SJSA1 (cell line): ENCODE results near the gene GNAI1. TPM values are rescaled to one million over a fixed set of nuclear protein-coding genes. Genes with fewer than 3 reads are reported as not detected.
"Not testable (repeated sequence)": the region's sequence is repeated elsewhere in the genome, so short reads cannot be mapped to it uniquely, and the experiment has no call there.

Experiments used
- DNase-seq, 2 experiments: peaks; one replicate each; pipeline ENCODE4 v3.0.0-alpha.2; 2015 to 2020; ENCODE audit warnings: low spot score in 2 of 2, low read depth in 1 of 2
- H3K27ac ChIP-seq: fragments of 250-450 bp; sonication (Bioruptor Pico); 2 replicates; pipeline ENCODE4 v1.5.1; 2020; ENCODE audit warnings: mild to moderate bottlenecking, moderate library complexity
- H3K27me3 ChIP-seq: fragments of 250-450 bp; sonication (Bioruptor Pico); replicated peaks from 2 replicates; pipeline ENCODE4 v1.5.1; 2020; ENCODE audit warnings: mild to moderate bottlenecking, moderate library complexity
- H3K36me3 ChIP-seq: fragments of 250-450 bp; sonication (Bioruptor Pico); 2 replicates; pipeline ENCODE4 v1.5.1; 2020; ENCODE audit warnings: mild to moderate bottlenecking
- H3K4me1 ChIP-seq: fragments of 250-450 bp; sonication (Bioruptor Pico); replicated peaks from 2 replicates; pipeline ENCODE4 v1.6.1; 2021; ENCODE audit warnings: mild to moderate bottlenecking
- H3K4me3 ChIP-seq: fragments of 250-450 bp; sonication (Bioruptor Pico); 2 replicates; pipeline ENCODE4 v1.5.1; 2020; ENCODE audit warnings: mild to moderate bottlenecking
- H3K9me3 ChIP-seq: fragments of 250-450 bp; sonication (Bioruptor Pico); replicated peaks from 2 replicates; pipeline ENCODE4 v1.5.1; 2020; ENCODE audit warnings: mild to moderate bottlenecking
- total RNA-seq: library from RNA; depleted of rRNA; stranded (reverse); fragments of >200 nt; shearing (Covaris generic); gene quantifications from 2 replicates; pipeline ENCODE4 v1.2.3, GENCODE V29; 2014

Gene GNAI1
- total RNA-seq, 1 experiment from 2014 or later = 79.9 TPM

DNA sequence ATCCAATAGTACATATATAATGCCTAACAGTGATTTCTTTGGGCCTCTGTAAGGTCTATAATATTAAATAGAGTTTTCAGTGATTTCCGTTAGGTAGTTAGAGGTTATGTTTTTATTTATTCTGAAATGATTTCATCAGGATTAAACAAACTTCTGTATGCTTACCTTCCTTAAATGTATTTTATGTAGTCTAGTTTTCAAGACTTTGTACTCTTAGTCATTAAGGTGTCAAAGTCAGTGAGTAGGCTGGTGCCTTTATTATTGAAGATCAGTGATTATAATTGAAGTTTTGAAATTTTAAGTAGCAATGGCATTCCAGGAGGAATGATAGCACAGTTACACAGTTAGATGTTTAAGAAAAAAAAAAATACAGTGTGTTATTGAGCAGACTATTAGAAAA lies 20.7 kb downstream of the GNAI1 start:
- Histone ChIP-seq H3K9me3 (no peaks in the 10 kb centered on the region), H3K27me3 (no peaks in the 10 kb centered on the region), H3K36me3 (peaks cover 6% of the 10 kb centered on the region), H3K4me1 (peaks cover 53% of the 10 kb centered on the region), H3K4me3 (no peak overlapping the region), H3K27ac (no peak overlapping the region)
- DNase-seq = no peak

DNA sequence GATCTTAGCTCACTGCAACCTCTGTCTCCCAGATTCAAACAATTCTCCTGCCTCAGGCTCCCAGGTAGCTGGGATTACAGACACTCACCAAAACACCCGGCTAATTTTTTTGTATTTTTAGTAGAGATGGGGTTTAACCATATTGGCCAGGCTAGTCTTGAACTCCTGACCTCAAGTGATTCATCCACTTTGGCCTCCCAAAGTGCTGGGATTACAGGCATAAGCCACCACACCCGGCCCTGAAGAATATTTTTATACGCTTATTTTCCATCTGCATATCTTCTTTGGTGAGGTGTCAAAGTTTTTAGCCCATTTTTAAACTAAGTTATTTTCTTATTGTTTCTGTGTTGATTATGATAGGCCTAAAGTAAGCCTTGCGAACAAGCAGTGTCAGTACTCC lies 23.1 kb downstream of the GNAI1 start:
- peaks cover 34% of the 10 kb centered on the region for H3K4me1 ChIP-seq
- not testable (repeated sequence) for H3K4me3 ChIP-seq, H3K27me3 ChIP-seq, H3K9me3 ChIP-seq, DNase-seq, H3K36me3 ChIP-seq, H3K27ac ChIP-seq

DNA sequence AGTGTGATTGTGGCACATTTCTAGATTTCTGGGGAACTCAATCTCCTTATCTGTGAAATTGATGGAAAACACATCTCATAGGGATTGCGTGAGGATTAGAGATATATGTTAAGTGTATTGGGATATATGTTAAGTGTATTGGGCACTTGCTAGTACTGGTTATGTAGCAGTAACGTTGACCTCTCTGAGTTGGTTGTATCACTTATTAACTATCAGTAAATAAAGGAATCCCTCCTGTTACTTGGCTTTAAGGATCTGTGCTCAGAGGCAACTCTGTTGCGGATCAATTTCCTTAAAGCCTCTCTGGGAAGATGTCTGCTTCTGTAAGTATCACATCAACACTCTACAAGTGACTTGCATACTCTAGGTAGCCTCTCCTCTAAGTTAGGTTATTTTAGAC lies 25.2 kb downstream of the GNAI1 start:
- Histone ChIP-seq H3K36me3 (peaks cover 6% of the 10 kb centered on the region), H3K27me3 (no peaks in the 10 kb centered on the region), H3K4me3 (no peak overlapping the region), H3K4me1 (peaks cover 15% of the 10 kb centered on the region), H3K9me3 (no peaks in the 10 kb centered on the region), H3K27ac (no peak overlapping the region)
- no peak for DNase-seq

GRCh38 chr7:80161466-80161865 lies 26.8 kb downstream of the GNAI1 start:
- Histone ChIP-seq H3K36me3 (peaks cover 6% of the 10 kb centered on the region), H3K27ac (no peak overlapping the region), H3K27me3 (no peaks in the 10 kb centered on the region), H3K9me3 (no peaks in the 10 kb centered on the region), H3K4me1 (peaks cover 15% of the 10 kb centered on the region), H3K4me3 (no peak overlapping the region)
- no peak for DNase-seq

DNA sequence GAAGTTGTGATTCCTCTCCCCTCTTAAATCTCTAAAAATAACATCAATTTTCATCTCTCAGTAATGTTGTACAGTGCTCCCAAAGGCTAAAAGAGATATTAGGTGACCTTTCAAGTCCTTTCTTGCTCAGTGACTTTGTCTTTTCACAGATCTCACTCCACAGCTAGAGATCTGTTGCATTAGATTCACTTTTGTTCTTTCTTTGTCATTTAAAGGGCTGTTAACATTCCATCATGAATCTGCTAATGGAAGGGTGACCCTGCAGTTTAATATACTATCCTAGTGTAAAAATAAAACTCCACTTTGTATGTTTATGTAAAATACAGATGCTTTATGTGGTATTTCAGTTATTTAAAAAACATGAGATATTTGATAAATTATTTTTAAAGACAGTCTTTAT lies 30.5 kb downstream of the GNAI1 start:
- Histone ChIP-seq H3K4me3 (no peak overlapping the region), H3K27ac (no peak overlapping the region), H3K27me3 (no peaks in the 10 kb centered on the region), H3K4me1 (no peaks in the 10 kb centered on the region), H3K36me3 (no peaks in the 10 kb centered on the region), H3K9me3 (0 out of 2 replicates have a peak, but pooled peaks cover 2% of the 10 kb centered on the region)
- DNase-seq = no peak

GRCh38 chr7:80170445-80170844 lies 35.8 kb downstream of the GNAI1 start:
- Histone ChIP-seq H3K9me3 (peaks cover 2% of the 10 kb centered on the region; the same call in 1 of the 2 replicates), H3K4me1 (no peaks in the 10 kb centered on the region), H3K27ac (no peak overlapping the region), H3K4me3 (no peak overlapping the region), H3K27me3 (no peaks in the 10 kb centered on the region), H3K36me3 (no peaks in the 10 kb centered on the region)
- DNase-seq = no peak

- Histone ChIP-seq H3K4me3 (no peak overlapping the region), H3K27me3 (no peaks in the 10 kb centered on the region), H3K9me3 (peaks cover 2% of the 10 kb centered on the region; the same call in 1 of the 2 replicates), H3K27ac (no peak overlapping the region), H3K4me1 (no peaks in the 10 kb centered on the region), H3K36me3 (no peaks in the 10 kb centered on the region; the same call in 1 of the 2 replicates)
- no peak for DNase-seq
Measured at GRCh38 chr7:80172387-80172786, 37.8 kb downstream of the GNAI1 start.

DNA sequence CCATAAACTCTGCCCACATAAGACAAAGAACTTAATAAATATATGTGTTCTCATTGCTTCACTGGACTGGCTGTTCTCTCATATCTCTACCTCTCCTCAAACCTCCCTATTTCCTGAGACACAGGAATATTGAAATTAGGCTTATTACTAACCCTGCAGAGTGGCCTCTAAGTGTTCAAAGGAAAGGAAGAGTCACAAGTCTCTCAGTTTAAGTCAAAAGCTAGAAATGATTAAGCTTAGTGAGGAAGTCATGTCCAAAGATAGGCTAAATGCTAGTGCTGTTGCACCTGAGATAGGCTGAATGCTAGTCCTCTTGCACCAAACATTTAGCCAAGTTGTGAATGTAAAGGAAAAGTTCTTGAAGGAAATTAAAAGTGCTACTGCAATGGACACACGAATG lies 41.1 kb downstream of the GNAI1 start:
- no peaks in the 10 kb centered on the region for H3K4me1 ChIP-seq
- no peak overlapping the region for H3K4me3 ChIP-seq
- H3K9me3 ChIP-seq = no peaks in the 10 kb centered on the region; the same call in 1 of the 2 replicates
- H3K27ac ChIP-seq = no peak overlapping the region
- no peaks in the 10 kb centered on the region; the same call in 1 of the 2 replicates for H3K36me3 ChIP-seq
- no peaks in the 10 kb centered on the region for H3K27me3 ChIP-seq
- no peak for DNase-seq

GRCh38 chr7:80181411-80181810 lies 46.8 kb downstream of the GNAI1 start:
- Histone ChIP-seq H3K9me3 (no peaks in the 10 kb centered on the region), H3K27ac (no peak overlapping the region), H3K4me1 (peaks cover 6% of the 10 kb centered on the region), H3K4me3 (no peak overlapping the region), H3K27me3 (no peaks in the 10 kb centered on the region), H3K36me3 (no peaks in the 10 kb centered on the region)
- DNase-seq = no peak

- Histone ChIP-seq H3K4me3 (no peak overlapping the region), H3K9me3 (no peaks in the 10 kb centered on the region), H3K36me3 (no peaks in the 10 kb centered on the region), H3K27ac (no peak overlapping the region), H3K4me1 (peaks cover 19% of the 10 kb centered on the region), H3K27me3 (no peaks in the 10 kb centered on the region)
- DNase-seq = no peak
Measured at GRCh38 chr7:80182630-80183276, 48.1 kb downstream of the GNAI1 start.

DNA sequence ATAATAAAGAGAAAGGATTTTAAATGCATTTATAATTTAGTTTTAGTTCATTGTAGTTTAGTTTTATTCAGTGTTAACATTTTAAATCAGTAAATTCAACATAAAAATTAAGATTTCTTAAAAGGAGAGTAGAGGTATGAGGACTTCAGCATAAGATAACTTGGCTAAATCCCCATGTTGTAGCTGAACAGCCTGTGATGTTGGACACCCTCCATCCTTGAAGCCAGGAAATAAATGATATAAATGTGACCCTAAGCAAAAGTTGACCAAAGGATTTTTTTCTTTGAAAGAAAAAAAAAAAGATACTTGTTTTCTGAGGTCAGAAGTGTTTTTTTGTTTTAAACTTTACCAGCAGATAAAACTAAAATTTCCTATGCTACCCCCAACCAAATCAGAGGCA lies 48.7 kb downstream of the GNAI1 start:
- Histone ChIP-seq H3K9me3 (no peaks in the 10 kb centered on the region), H3K36me3 (no peaks in the 10 kb centered on the region), H3K4me3 (no peak overlapping the region), H3K27ac (no peak overlapping the region), H3K27me3 (no peaks in the 10 kb centered on the region), H3K4me1 (peaks cover 23% of the 10 kb centered on the region)
- no peak for DNase-seq

DNA sequence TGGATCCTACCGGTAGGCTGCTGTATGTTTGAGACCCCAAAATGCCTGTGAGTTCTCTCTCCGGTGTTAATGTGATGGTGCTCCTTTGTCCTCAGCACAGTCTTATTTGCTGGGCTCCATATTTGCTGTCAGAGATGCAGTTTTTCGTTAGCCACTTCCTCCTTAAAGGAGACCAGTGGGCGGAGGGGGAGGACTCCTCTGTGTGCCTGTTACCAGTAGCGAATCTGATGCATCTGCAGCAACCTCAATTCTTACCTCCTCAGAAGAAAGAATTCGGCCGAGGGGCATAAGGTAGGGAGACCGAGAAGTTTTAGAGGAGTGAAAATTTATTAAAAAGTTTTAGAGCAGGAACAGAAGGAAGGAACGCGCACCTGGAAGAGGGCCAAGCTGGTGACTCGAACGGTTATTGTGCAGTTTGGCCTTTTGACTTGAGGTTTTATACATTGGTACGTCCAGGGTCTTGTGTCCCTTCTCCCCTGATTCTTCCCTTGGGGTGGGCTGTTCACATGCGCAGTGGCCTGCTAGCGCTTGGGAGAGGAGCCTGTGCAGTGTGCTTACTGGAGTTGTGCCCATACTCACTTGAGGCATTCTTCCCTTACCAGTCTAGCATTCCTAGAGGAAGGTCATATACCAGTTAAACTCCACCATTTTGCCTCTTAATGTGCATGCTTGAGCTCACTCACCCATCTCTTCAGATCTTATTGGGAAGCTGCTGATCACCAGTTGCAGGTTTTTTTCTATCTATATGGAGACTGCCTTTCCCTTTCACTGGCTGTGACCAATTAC lies 49.5 kb downstream of the GNAI1 start:
- no peaks in the 10 kb centered on the region for H3K9me3 ChIP-seq
- H3K36me3 ChIP-seq = 0 out of 2 replicates have a peak, but pooled peaks cover 2% of the 10 kb centered on the region
- peaks cover 23% of the 10 kb centered on the region for H3K4me1 ChIP-seq
- no peak overlapping the region for H3K27ac ChIP-seq
- DNase-seq = no peak
- no peak overlapping the region for H3K4me3 ChIP-seq
- H3K27me3 ChIP-seq = no peaks in the 10 kb centered on the region

GRCh38 chr7:80184693-80185092 lies 50.1 kb downstream of the GNAI1 start:
- H3K4me1 ChIP-seq = peaks cover 23% of the 10 kb centered on the region
- no peaks in the 10 kb centered on the region for H3K9me3 ChIP-seq
- 0 out of 2 replicates have a peak, but pooled peaks cover 4% of the 10 kb centered on the region for H3K36me3 ChIP-seq
- no peak overlapping the region for H3K27ac ChIP-seq
- no peak for DNase-seq
- no peak overlapping the region for H3K4me3 ChIP-seq
- no peaks in the 10 kb centered on the region for H3K27me3 ChIP-seq

GRCh38 chr7:80185571-80185970 lies 50.9 kb downstream of the GNAI1 start:
- no peaks in the 10 kb centered on the region for H3K27me3 ChIP-seq
- H3K9me3 ChIP-seq = no peaks in the 10 kb centered on the region
- H3K27ac ChIP-seq = no peak overlapping the region
- H3K4me3 ChIP-seq = no peak overlapping the region
- H3K36me3 ChIP-seq = 0 out of 2 replicates have a peak, but pooled peaks cover 4% of the 10 kb centered on the region
- no peak for DNase-seq
- peaks cover 23% of the 10 kb centered on the region for H3K4me1 ChIP-seq
